Measurements from ENCODE around the gene KCNQ5. TPM values are rescaled to one million over a fixed set of nuclear protein-coding genes. Genes with fewer than 3 reads are reported as not detected.

KCNQ5 gene
- polyA plus RNA-seq, 3 donors: not detected

DNA sequence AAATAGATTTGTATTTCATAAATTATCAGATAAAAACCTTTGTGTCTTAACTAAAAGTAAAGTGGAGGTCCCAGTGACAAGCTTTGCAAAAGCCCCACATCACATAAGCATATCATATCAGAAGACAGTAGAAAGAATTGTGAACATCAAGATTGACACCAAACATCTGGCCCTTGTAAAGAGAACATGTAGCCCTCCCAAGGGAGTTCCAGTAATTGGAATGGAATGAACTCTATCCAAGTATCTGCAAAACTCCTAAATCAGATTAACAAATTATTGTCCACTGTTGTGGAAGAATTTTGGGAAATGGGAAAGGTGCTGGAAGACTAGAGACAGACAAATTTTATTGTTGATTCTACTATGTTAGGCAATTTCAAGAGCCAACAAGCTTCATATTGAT, 268.8 kb downstream of the KCNQ5 start:
- H3K9ac ChIP-seq (ENCODE audit: insufficient read depth, low read length, poor library complexity, severe bottlenecking): no peak overlapping the region
- intact Hi-C loops (cut with micrococcal nuclease): no loop called here
- TF ChIP-seq, protein P1, sequence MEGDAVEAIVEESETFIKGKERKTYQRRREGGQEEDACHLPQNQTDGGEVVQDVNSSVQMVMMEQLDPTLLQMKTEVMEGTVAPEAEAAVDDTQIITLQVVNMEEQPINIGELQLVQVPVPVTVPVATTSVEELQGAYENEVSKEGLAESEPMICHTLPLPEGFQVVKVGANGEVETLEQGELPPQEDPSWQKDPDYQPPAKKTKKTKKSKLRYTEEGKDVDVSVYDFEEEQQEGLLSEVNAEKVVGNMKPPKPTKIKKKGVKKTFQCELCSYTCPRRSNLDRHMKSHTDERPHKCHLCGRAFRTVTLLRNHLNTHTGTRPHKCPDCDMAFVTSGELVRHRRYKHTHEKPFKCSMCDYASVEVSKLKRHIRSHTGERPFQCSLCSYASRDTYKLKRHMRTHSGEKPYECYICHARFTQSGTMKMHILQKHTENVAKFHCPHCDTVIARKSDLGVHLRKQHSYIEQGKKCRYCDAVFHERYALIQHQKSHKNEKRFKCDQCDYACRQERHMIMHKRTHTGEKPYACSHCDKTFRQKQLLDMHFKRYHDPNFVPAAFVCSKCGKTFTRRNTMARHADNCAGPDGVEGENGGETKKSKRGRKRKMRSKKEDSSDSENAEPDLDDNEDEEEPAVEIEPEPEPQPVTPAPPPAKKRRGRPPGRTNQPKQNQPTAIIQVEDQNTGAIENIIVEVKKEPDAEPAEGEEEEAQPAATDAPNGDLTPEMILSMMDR (IDR thresholded peaks at IDR 0.05): no peak
- no peak overlapping the region for H2AFZ ChIP-seq (ENCODE audit: insufficient read depth, low read depth, low read length, poor library complexity, severe bottlenecking)
- DNase-seq: no peak
- Mint-ChIP-seq H3K27me3 (ENCODE audit: low read depth in 3 of 3) (no peaks in the 10 kb centered on the region), H3K27ac (no peak overlapping the region), H3K36me3 (no peaks in the 10 kb centered on the region), H3K4me1 (no peaks in the 10 kb centered on the region), H3K9me3 (peaks cover 0 to 7% (median 2%) of the 10 kb centered on the region in 7 donors), H3K4me3 (no peak overlapping the region)
- no peaks in the 10 kb centered on the region for H3K9me3 ChIP-seq (replicated peaks in 1 of 2; ENCODE audit: control insufficient read depth in 1 of 2, insufficient read depth in 1 of 2, low read length in 2 of 2)
- no peaks in the 10 kb centered on the region for H3K36me3 ChIP-seq (replicated peaks in 1 of 2; ENCODE audit: control insufficient read depth in 1 of 2, insufficient read depth in 2 of 2, low read length in 2 of 2)
- H4K20me1 ChIP-seq (ENCODE audit: insufficient read depth, low read length): no peaks in the 10 kb centered on the region
- no peaks in the 10 kb centered on the region for H3K4me1 ChIP-seq (ENCODE audit: control insufficient read depth in 1 of 2, insufficient read depth in 2 of 2, low read length in 2 of 2)
- H3K27me3 ChIP-seq (ENCODE audit: control insufficient read depth in 2 of 2, insufficient read depth in 2 of 2, low read length in 2 of 2): no peaks in the 10 kb centered on the region
- no peaks in the 10 kb centered on the region for H3K79me2 ChIP-seq (ENCODE audit: insufficient read depth, low read length)
- no peak overlapping the region for H3K4me3 ChIP-seq (replicated peaks in 1 of 3; ENCODE audit: low read depth in 2 of 3, low read length in 3 of 3)
- no peak overlapping the region for H3K4me2 ChIP-seq (replicated peaks; ENCODE audit: extremely low read depth, low read length, poor library complexity, severe bottlenecking)
- no peak overlapping the region for H3K27ac ChIP-seq (ENCODE audit: low read depth in 1 of 2, low read length in 2 of 2)

- H3K4me1 Mint-ChIP-seq: no peaks in the 10 kb centered on the region
- H3K4me3 ChIP-seq (replicated peaks in 1 of 3; ENCODE audit: low read depth in 2 of 3, low read length in 3 of 3): no peak overlapping the region
- TF ChIP-seq, protein P1 (IDR thresholded peaks at IDR 0.05): no peak
- no peak overlapping the region for H3K9ac ChIP-seq (ENCODE audit: insufficient read depth, low read length, poor library complexity, severe bottlenecking)
- WGBS (ENCODE audit: insufficient coverage): no CpG with 5 or more reads among the region's 1 CpG
- H4K20me1 ChIP-seq (ENCODE audit: insufficient read depth, low read length): no peaks in the 10 kb centered on the region
- no peaks in the 10 kb centered on the region for H3K79me2 ChIP-seq (ENCODE audit: insufficient read depth, low read length)
- no peak for DNase-seq
- H3K27ac ChIP-seq (ENCODE audit: low read depth in 1 of 2, low read length in 2 of 2): no peak overlapping the region
- H3K9me3 ChIP-seq (replicated peaks in 1 of 2; ENCODE audit: control insufficient read depth in 1 of 2, insufficient read depth in 1 of 2, low read length in 2 of 2): no peaks in the 10 kb centered on the region
- H3K27me3 Mint-ChIP-seq (ENCODE audit: low read depth in 3 of 3): no peaks in the 10 kb centered on the region
- H2AFZ ChIP-seq (ENCODE audit: insufficient read depth, low read depth, low read length, poor library complexity, severe bottlenecking): no peak overlapping the region
- H3K9me3 Mint-ChIP-seq: peaks cover 0 to 8% (median 6%) of the 10 kb centered on the region in 7 donors
- H3K4me3 Mint-ChIP-seq: no peak overlapping the region
- no peaks in the 10 kb centered on the region for H3K4me1 ChIP-seq (ENCODE audit: control insufficient read depth in 1 of 2, insufficient read depth in 2 of 2, low read length in 2 of 2)
- H3K36me3 Mint-ChIP-seq: no peaks in the 10 kb centered on the region
- no peak overlapping the region for H3K4me2 ChIP-seq (replicated peaks; ENCODE audit: extremely low read depth, low read length, poor library complexity, severe bottlenecking)
- intact Hi-C loops (cut with micrococcal nuclease): no loop called here
- H3K27ac Mint-ChIP-seq: no peak overlapping the region
- no peaks in the 10 kb centered on the region for H3K27me3 ChIP-seq (ENCODE audit: control insufficient read depth in 2 of 2, insufficient read depth in 2 of 2, low read length in 2 of 2)
- H3K36me3 ChIP-seq (replicated peaks in 1 of 2; ENCODE audit: control insufficient read depth in 1 of 2, insufficient read depth in 2 of 2, low read length in 2 of 2): no peaks in the 10 kb centered on the region
Measured at GRCh38 chr6:72892901-72893300, 271.0 kb downstream of the KCNQ5 start.

Measured in CD14-positive monocyte (primary cell).